Omental fat pad (tissue), 4 donors: ENCODE measurements around the gene CD81. TPM values are rescaled to one million over a fixed set of nuclear protein-coding genes. Genes with fewer than 3 reads are reported as not detected.

Source experiments
- ATAC-seq: fragments of 150-250 bp; one replicate; pipeline ENCODE4 v1.9.1; 2016; ENCODE audit warnings: mild to moderate bottlenecking, moderate library complexity; ENCODE audit not compliant: low FRiP score
- DNase-seq: peaks from one replicate; pipeline ENCODE4 v3.0.0-alpha.2; 2019; ENCODE audit warnings: low spot score
- total RNA-seq, 4 donors: library from RNA; depleted of rRNA; stranded (reverse); fragments of >200 nt; gene quantifications; one replicate each; pipeline ENCODE4 v1.1.0, GENCODE V29; 2016
- TF ChIP-seq, protein P1 (sequence below), 3 donors: fragments of 450-650 bp; IDR thresholded peaks; one replicate each; pipeline ENCODE4 v1.5.1; 2016 to 2017; ENCODE audit warnings: antibody characterized with exemption in 3 of 3, mild to moderate bottlenecking in 3 of 3, moderate library complexity in 2 of 3

CD81 gene
- total RNA-seq, 4 donors from 2014 or later = 540 to 765 (median 577) TPM

DNA sequence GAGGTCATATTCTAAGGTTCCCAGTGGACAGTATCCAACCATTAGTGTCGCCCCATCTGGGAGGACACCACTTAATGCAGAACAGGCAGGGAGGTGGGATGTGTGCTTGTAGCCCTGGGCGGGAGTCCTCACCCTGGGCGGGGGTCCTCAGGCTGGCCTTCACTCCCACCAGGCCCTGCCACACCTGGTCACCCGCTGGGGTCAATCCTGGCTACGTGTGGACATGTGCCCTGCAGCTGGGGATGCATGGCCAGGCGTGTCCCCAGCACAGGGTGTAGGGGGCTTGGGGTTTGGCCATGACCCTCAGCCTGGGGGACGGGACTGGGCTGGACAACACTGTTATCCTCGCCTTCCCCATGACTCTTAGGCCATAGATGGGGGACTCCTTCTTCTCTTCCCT, 48.4 kb downstream of the CD81 start:
- no peak for DNase-seq
- ATAC-seq = no peak
- TF ChIP-seq, protein P1, sequence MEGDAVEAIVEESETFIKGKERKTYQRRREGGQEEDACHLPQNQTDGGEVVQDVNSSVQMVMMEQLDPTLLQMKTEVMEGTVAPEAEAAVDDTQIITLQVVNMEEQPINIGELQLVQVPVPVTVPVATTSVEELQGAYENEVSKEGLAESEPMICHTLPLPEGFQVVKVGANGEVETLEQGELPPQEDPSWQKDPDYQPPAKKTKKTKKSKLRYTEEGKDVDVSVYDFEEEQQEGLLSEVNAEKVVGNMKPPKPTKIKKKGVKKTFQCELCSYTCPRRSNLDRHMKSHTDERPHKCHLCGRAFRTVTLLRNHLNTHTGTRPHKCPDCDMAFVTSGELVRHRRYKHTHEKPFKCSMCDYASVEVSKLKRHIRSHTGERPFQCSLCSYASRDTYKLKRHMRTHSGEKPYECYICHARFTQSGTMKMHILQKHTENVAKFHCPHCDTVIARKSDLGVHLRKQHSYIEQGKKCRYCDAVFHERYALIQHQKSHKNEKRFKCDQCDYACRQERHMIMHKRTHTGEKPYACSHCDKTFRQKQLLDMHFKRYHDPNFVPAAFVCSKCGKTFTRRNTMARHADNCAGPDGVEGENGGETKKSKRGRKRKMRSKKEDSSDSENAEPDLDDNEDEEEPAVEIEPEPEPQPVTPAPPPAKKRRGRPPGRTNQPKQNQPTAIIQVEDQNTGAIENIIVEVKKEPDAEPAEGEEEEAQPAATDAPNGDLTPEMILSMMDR (IDR thresholded peaks at IDR 0.05) = no peak

- TF ChIP-seq, protein P1 (IDR thresholded peaks at IDR 0.05) = no peak
- ATAC-seq (no peak), DNase-seq (no peak)
These were observed 49.1 kb downstream of the CD81 start for GRCh38 chr11:2426221-2426620.

GRCh38 chr11:2426826-2427521, 49.9 kb downstream of the CD81 start:
- TF ChIP-seq, protein P1 (IDR thresholded peaks at IDR 0.05) = no peak
- DNase-seq (no peak), ATAC-seq (no peak)

GRCh38 chr11:2427721-2428321, 50.7 kb downstream of the CD81 start:
- TF ChIP-seq, protein P1 (IDR thresholded peaks at IDR 0.05) = no peak
- ATAC-seq (no peak), DNase-seq (no peak)

- peak; percentile 26 for ATAC-seq
- DNase-seq = peak; percentile 98
- TF ChIP-seq, protein P1 (IDR thresholded peaks at IDR 0.05) = peak in 2 of 3 donors; percentile 37 to 65
These were observed 51.2 kb downstream of the CD81 start for GRCh38 chr11:2428322-2428795.

DNA sequence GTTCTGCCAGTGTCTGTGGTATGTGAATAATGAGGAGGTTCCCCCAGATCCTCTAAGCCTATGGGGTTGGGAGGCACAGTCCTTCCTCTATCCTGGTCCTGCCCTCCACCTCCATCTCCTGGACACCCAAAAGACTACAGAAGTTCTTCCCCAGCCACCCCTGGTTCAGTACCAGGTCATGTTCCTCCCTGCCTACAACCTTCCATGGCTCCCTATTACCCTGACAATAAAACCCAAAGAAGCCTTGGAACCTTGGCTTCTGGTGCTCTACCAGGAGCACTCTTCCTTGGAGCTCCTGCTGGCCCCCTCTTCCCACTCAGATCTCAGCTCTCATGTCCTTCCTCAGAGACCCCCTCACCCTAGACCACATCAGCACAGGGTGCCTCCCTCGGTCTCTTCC, 54.3 kb downstream of the CD81 start:
- TF ChIP-seq, protein P1 (IDR thresholded peaks at IDR 0.05) = no peak
- ATAC-seq = no peak

DNA sequence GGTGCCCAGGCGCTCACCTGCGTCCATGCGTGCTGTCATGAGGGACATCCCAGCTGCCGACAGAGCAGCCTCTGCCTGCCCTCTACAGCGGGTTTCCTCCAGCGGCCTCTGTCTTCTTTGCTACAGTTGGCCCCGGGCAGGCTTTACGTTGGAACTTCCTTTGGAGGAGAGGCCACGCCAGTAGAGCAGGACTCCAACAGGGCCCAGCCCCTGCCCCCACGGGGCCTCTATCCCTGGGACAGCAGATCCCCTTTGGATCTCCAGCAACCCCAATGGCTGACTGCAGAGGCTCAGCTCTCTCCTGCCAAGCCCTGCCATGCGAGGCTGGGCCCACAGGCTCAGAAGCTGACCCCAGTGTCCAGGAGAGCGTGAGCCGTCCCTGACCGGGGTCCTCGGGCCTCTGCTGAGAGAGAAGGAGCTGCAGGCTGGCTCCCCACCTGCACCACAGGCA, 55.1 kb downstream of the CD81 start:
- no peak for DNase-seq

More for the DNA sequence above, 54.3 kb downstream of the CD81 start:
- no peak for DNase-seq

More for the DNA sequence above, 55.1 kb downstream of the CD81 start:
- TF ChIP-seq, protein P1 (IDR thresholded peaks at IDR 0.05) = no peak
- ATAC-seq = no peak
